GM19025 (cell line): Measurements from ENCODE around the gene FAM47E.

Experiments used
- ATAC-seq: cut with Tn5 transposase; IDR thresholded peaks from one replicate; pipeline ENCODE4 v1.9.1; 2021; ENCODE audit warnings: mild to moderate bottlenecking, low read depth, moderate library complexity; ENCODE audit not compliant: unreplicated experiment

FAM47E gene, protein sequence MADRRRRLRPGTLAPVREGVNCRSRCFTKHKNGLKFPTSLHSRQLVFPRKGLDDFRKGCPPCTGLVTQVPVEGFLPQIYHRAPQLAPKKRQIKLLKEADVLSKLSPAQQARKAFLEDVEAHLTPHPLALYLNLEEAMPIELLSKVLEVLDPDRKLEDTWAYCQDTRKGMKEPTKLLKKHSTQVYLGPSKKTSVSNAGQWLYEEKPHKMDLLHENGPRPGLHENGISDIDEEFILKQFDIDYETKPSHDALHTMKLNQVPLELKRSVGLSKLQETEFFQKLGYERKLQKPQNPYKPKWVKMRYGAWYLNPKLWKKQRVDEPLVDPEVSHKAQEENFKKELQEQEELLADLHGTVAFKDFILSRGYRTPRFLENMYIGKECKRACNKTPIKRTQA

DNA sequence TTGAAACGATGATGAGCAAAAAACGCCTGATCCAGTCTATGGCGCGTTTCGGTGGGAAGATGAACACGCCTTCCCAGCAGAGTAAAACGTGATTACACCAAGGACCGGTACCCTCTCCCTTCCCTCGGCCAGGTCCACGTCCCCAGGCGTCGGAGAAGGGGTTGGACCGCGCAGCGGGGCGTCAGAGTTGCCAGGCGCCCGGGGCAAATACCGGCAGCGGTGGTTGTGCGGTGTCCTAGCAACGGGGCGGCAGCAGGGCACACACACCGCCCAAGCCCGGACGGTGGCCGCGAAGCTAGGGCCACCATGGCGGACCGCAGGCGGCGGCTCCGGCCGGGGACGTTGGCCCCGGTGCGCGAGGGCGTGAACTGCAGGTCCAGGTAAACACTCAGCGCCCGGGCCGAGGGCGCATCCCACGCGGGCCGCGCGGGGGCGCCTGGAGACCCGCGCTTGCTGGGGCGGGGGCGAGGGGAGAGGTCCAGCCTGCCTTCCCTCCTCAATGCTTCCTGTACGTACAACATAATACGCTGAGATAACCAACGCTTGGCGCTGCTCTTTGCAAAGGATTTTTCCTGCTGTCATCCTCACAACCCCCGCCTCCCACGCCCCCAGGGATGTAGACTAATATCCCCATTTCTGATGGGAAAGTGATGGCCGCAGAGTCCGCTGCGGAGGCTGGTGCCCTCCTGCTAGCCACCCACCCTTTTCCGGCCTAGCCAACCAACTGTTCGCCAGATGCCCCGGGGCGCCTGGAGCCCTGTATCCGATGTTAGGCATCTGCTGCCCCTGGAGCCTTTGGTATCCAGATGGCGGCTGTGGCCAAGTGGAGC is at the start of gene FAM47E:
TSS of gene FAM47E (plus strand) at position 281 of the 830 bp plus-strand sequence. CDS start at position 307, 26 bp downstream.
- ATAC-seq = no peak

DNA sequence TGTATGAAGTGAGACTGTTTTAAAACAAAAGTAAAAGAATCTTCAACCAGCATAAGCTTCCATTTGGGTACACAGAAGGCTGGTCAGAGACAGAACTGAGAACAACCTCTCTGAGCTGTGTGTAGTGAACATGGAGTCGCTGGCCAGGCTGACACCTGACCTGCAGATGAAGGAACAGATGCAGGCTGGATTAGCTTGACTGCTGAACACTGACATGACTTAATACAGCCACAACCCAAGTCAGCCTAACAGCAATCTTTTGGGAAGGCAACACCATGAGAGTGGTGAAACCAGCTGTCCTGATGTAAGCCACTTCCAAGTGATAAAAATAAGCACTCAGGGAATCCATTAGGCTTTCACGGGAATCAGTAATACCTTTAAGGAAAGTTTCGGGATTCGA is 48.0 kb upstream of the FAM47E start:
- no peak for ATAC-seq

- no peak for ATAC-seq
Observed at GRCh38 chr4:76204936-76205335, 46.6 kb upstream of the FAM47E start.

DNA sequence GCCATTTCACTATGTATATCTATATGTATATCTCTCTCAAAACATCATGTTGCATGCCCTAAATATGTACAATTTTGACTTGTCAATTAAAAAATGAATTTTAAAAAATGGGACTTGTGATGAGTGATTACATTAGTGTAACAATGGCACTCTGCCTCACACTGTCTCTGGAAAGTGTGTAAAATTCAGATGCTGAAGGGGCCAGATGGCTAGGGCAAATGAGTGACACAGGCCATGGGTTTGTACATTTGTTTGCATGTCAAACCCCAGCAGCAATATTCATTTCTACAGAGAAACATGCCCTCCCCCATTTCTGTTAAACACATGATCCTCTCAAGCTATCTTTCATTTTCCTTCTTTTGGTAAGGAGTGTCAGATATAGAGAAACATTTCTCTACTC is 46.0 kb upstream of the FAM47E start:
- no peak for ATAC-seq

DNA sequence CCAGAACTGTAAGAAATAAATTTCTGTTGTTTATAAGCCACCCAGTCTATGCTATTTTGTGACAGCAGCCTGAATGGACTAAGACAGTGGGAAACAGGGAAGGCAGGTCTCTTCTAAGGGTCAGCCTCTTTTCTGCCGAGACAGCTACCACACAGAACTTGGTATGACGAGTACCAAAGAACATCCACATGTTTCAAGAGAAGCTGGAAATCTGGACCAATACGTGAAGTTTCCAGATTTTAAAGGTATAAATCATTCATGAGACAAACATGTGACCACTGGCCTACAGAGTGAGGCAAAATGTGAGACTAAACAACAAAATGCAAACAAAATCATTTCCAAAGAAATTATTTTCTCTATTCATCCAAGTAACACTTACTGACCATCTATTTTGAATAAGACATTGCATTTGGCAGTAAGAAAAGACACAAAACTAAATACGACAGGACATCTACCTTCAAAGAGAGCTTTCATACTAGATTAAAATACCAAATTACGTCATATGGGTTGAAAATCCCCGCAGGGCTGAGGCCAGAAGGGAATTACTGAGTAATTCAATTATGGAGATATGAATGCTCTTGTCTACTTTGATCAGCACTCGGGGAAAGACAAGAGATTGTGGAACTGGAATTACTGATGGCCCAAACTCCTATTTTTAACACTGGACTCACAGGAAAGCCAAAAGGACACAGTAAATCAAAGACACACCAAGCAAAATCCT is 45.1 kb upstream of the FAM47E start:
- ATAC-seq = no peak

GRCh38 chr4:76207549-76207948 is 44.0 kb upstream of the FAM47E start:
- ATAC-seq = no peak

DNA sequence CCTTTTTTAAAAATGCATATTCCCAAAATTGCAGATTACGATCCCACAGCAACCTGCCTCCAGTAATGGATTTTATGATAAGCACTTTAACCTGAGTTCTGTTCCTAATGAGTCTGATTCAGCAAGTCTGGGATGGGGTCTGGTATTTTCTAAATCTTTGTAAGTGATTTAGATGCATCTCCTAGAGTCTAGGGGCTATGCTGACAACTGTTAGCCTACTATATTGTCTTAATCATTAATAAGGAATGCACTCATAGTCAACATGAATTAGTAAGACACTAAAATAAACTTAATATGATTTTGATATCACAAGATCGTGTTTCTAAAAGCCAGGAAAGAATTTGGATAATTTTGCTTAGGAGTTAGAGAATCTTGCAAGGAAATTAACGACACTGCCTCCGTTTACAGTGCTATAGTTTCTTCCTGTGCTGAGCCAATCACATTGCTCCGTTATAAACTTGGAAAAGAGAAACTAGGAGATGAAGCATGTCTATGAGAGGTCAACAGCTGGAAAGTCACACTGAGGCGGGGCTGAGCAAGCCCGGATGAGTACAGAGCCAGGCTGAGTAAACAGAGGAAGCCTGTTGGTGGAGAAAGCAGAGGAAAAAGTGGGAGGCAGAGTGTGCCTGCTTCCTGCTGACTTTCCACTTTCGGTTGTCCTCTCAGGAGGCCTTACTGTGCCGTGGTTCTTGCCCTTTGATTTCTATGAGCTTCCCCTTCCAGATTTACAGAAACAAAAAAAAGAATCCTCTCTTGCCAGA is 43.3 kb upstream of the FAM47E start:
- ATAC-seq = no peak

DNA sequence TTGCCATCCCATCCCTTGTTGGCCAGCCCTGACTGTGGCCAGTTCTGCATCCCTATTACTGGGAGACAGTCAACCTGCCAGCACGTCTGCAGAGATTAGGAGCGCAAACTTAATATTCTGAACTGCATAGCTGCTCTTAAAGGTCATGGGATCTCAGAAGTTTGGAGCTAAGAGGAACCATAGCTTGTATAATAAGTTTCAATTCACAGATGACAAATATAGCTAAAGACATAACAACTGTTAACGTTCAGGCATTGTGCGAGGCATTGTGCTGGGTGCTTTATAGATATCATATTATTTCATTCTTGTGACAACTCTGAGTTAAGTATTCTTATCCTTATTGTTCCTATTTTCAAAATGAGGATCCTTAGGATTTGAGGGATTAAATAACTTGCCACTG is 41.6 kb upstream of the FAM47E start:
- ATAC-seq = no peak

GRCh38 chr4:76210452-76210851 is 41.1 kb upstream of the FAM47E start:
- ATAC-seq = no peak

- ATAC-seq = no peak
Observed at GRCh38 chr4:76211769-76212708, 39.5 kb upstream of the FAM47E start.

DNA sequence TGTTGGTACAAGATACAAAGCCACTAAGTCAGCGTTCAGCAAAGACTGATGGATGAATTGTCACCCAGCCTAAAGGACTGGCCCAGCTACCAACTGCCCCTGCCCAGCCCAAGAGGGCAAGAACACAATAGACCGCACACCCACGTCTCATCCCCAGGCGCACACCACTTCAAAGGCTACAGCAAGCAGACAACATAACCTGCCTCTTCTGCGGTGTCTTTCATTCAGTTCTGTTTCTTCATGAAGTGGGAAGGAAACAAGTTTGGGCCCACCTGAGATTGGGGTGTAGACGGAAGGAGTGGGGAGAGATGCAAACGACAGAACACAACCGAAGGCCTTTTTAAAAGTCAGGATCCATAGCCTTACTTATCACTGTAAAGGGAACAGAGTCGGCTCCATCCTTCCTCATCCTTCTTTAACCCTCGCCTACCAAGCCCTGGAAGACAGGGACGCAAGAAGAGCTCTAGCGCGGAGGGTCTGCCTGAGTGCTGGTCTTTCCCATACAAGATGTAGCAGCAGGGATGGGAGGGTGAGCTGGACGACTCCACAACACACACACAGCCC is 38.6 kb upstream of the FAM47E start:
- no peak for ATAC-seq

DNA sequence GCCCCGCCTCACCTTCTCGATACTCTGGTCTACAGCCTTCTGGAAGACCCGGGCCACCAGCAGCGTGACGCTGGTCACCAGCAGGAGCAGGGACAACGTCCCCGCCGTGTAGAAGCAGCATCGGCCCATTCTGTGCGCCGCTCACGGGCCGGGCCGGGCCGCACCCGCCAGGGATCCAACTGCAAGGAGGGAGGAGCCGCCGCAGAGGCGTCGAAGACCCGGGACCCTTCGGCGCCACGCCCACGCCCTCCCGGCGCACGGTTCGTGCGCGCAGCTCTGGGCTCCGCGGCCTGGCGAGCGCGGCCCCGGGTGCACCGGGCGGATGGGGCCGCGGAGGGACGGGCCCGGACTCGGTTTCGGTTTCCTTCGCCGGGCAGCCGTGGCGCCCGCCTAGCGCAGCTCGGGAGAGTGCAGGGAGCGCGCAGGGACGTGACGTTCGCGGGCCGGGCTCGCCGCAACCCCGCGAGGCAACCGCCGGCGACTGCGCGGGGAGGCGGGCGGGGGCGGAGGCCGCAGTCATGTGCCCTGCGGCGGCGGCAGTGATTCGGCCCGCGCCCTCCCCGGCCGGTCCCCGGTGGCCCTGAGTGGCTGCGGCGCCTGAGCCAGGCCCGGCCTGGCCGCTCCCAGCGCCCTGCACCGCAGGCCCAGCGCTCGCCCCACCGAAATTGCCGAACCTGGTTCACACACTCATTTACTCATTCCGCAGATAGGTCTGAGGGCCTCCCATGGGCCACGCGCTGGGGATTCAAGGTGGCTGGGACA is 37.9 kb upstream of the FAM47E start, which contains the start of gene SCARB2:
TSS of gene SCARB2 (minus strand) at position 410 of the 762 bp plus-strand sequence. CDS start at position 129, 281 bp downstream.
- peak; percentile 78 for ATAC-seq

DNA sequence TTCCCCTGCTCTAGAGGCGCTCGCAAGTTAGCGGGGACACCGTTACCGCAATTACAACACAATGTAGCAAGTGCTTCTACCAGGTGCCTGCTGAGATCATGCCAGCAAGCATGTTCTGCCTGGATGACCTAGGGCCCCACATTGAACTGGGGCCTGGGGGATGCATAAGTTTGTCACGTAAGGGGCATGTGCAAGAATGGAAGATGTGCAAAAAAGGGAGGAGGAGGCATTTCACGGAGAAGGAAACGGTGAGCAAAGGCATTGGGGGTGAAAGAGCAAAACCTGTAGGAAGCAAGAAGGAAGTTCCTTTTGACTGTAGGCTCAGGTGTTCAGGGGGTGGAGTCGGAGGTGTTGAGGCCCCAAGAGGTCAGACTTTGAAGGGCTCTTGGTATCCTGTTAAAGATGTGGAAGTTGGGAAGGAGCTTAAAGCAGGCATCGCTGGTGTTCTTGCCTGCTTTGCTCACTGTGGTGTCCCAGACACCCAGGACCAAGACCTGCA is 37.3 kb upstream of the FAM47E start:
- ATAC-seq = no peak

DNA sequence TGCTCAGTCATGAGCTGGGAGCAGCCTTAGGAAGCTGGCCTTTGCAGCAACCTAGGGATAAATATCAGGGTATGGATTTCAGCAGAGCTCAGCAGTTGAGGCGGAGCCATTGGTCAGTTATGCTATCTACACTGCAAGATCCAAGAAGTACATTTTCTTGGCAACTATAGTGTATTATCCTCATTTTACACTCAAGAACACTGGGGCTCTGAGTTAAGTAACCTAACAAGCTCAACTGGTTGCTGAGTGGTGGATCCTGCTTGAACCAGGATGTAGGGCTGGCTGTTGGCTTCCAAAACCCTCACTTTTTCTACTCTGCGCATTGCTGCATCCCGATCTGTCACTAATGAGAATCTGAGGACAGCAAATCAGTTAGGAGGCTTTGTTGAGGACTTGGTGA is 36.4 kb upstream of the FAM47E start:
- no peak for ATAC-seq

DNA sequence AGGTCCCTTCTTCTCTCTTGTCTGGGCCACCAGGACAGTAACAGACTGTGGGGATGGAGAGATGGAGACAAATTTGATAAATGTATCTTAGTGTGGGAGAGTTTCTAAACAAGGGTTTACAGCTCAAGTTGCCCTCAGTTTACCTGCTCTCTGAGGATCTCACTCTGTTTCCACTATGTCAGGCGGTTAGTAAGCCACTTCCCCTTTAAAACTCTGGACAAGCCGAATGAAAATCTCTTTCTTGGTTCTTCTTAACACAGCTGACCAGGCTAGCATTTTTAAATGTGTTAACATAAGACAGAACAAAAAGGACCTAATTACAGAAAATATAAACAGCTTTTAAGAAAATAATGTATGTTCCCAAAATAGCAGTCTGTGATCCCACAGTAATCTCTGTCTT is 35.0 kb upstream of the FAM47E start:
- no peak for ATAC-seq

DNA sequence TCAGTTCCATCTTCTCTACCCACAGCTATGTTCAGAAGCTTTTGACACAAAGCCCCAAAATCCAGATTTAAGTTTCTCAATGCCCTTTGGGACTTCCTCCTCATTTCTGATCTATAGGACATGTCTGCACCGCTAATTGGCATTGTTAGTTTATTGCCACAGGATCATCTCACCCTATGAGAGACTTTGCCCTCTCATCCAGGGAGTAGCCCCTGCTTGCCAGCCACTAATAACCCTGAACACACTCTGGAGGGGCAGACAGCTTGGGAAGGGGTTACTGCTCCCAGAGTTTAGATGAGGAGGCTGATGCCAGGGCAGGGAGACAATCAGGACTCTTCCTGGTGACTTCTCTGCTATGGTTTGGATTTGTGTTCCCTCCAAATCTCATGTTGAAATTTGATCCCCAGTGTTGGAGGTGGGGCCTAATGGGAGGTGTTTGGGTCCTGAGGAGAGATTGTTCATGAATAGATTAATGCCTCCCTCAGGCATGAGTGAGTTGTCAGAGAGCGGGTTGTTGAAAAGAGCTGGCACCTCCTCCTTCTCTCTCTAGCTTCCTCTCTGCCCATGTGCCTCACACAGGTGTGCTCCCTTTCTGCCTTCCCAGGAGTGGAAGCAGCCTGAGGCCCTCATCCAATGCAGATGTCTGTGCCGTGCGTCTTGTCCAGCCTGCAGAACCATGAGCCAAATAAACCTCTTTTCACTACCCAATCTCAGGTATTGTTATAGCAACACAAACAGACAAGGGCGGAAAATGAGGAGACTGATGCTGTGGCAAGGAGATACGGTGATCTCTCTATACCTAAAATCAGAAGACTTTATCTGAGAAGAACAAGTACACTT is 34.3 kb upstream of the FAM47E start:
- no peak for ATAC-seq
